H1 (cell line): ENCODE results near the gene BMERB1. TPM values are rescaled to one million over a fixed set of nuclear protein-coding genes. Genes with fewer than 3 reads are reported as not detected.

Experiments used
- CTCF ChIA-PET: fragments of 300-600 bp; sonication (Branson Sonifier 250); formaldehyde crosslinking; loops from one replicate; lab custom pipeline; 2021; ENCODE audit not compliant: partially characterized antibody; lab: Charles Lee
- POLR2A ChIA-PET: fragments of 300-600 bp; sonication (Branson Sonifier 250); formaldehyde crosslinking; loops from one replicate; lab custom pipeline; 2021; ENCODE audit warnings: inconsistent platforms; ENCODE audit not compliant: partially characterized antibody; lab: Charles Lee
- DNase-seq, 2 experiments: peaks; one replicate each; pipeline versions ENCODE4 v3.0.0 to v3.0.0-alpha.2; 2010 to 2022; ENCODE audit warnings: low spot score in 2 of 2, low read depth in 1 of 2, mixed read lengths in 1 of 2
- FAIRE-seq: peaks from 2 replicates; lab custom pipeline; 2011; peaks lifted over from hg19 to GRCh38; lab: Jason Lieb, UNC
- H2AFZ ChIP-seq: 2 replicates; pipeline ENCODE4 v1.8.1; 2012; ENCODE audit warnings: low read length, inconsistent platforms
- H2AK5ac ChIP-seq: 2 replicates; pipeline ENCODE4 v1.6.1; 2013; ENCODE audit warnings: low read depth, low read length
- H2BK120ac ChIP-seq: replicated peaks from 2 replicates; pipeline ENCODE3; 2013; ENCODE audit warnings: low read depth, low read length, inconsistent platforms
- H2BK12ac ChIP-seq: 2 replicates; pipeline ENCODE4 v1.6.1; 2013; ENCODE audit warnings: low read depth, low read length
- H2BK15ac ChIP-seq: 2 replicates; pipeline ENCODE4 v1.6.1; 2013; ENCODE audit warnings: low read length
- H2BK20ac ChIP-seq: 2 replicates; pipeline ENCODE4 v1.6.1; 2013; ENCODE audit warnings: low read length
- H2BK5ac ChIP-seq: 2 replicates; pipeline ENCODE4 v1.6.1; 2013; ENCODE audit warnings: low read depth, low read length
- H3K14ac ChIP-seq: 2 replicates; pipeline ENCODE4 v1.6.1; 2013; ENCODE audit warnings: inconsistent platforms; ENCODE audit not compliant: insufficient read length
- H3K18ac ChIP-seq: 2 replicates; pipeline ENCODE4 v1.6.1; 2013; ENCODE audit warnings: low read length; ENCODE audit errors: extremely low read depth
- H3K23ac ChIP-seq: 2 replicates; pipeline ENCODE4 v1.6.1; 2013; ENCODE audit warnings: inconsistent platforms; ENCODE audit not compliant: insufficient read length
- H3K23me2 ChIP-seq: 2 replicates; pipeline ENCODE4 v1.6.1; 2013; ENCODE audit warnings: low read depth, low read length
- H3K27ac ChIP-seq: 2 replicates; pipeline ENCODE4 v1.6.1; 2011; ENCODE audit warnings: low read depth, low read length, inconsistent platforms
- H3K27me3 ChIP-seq, 4 experiments: replicated peaks in 1 of 4; 1 replicate in 1 of 4; 2 replicates in 3 of 4; pipeline versions ENCODE4 v1.6.1 to v1.8.1; 2011 to 2013; ENCODE audit warnings: low read length in 3 of 4, mild to moderate bottlenecking in 3 of 4, inconsistent platforms in 2 of 4, mixed read lengths in 2 of 4, moderate library complexity in 1 of 4; ENCODE audit not compliant: control insufficient read depth in 3 of 4, insufficient read depth in 3 of 4; ENCODE audit errors: extremely low read depth in 1 of 4
- H3K36me3 ChIP-seq, 4 experiments: 2 replicates each; pipeline versions ENCODE4 v1.6.1 to v1.8.1; 2011 to 2013; ENCODE audit warnings: mild to moderate bottlenecking in 4 of 4, low read length in 3 of 4, moderate library complexity in 2 of 4, control low read depth in 1 of 4, inconsistent platforms in 1 of 4; ENCODE audit not compliant: insufficient read depth in 4 of 4, control insufficient read depth in 2 of 4
- H3K4ac ChIP-seq: replicated peaks from 2 replicates; pipeline ENCODE3; 2013; ENCODE audit warnings: low read length, low read depth, mixed read lengths, inconsistent platforms; ENCODE audit not compliant: insufficient read length
- H3K4me1 ChIP-seq, 4 experiments: replicated peaks in 1 of 4; 1 replicate in 1 of 4; 2 replicates in 3 of 4; pipeline versions ENCODE4 v1.6.1 to v1.8.1; 2011 to 2013; ENCODE audit warnings: low read length in 3 of 4, inconsistent platforms in 2 of 4, mixed read lengths in 1 of 4; ENCODE audit not compliant: insufficient read depth in 4 of 4, control insufficient read depth in 3 of 4
- H3K4me2 ChIP-seq, 2 experiments: 2 replicates each; pipeline versions ENCODE4 v1.6.1 to v1.8.1; 2011 to 2013; ENCODE audit warnings: low read depth in 2 of 2, low read length in 2 of 2, control low read depth in 1 of 2, inconsistent platforms in 1 of 2, mild to moderate bottlenecking in 1 of 2; ENCODE audit not compliant: insufficient read depth in 1 of 2
- H3K4me3 ChIP-seq, 4 experiments: fragments of 200-600, 300-600 bp in 1 of 4; sonication (generic), shearing (Covaris generic), sonication (Bioruptor Twin) in 1 of 4; 2 replicates each; pipeline versions ENCODE4 v1.5.1 to v1.8.1; 2011 to 2016; ENCODE audit warnings: low read length in 4 of 4, low read depth in 3 of 4, control low read depth in 2 of 4, inconsistent platforms in 2 of 4, mild to moderate bottlenecking in 2 of 4, mixed read lengths in 1 of 4, moderate library complexity in 1 of 4; ENCODE audit not compliant: insufficient read depth in 2 of 4; ENCODE audit errors: extremely low read depth in 1 of 4
- H3K56ac ChIP-seq: replicated peaks from 2 replicates; pipeline ENCODE3; 2013; ENCODE audit warnings: low read depth, mild to moderate bottlenecking, mixed read lengths, low read length, inconsistent platforms; ENCODE audit not compliant: insufficient read length
- H3K79me1 ChIP-seq: 2 replicates; pipeline ENCODE4 v1.6.1; 2013; ENCODE audit warnings: low read depth, low read length, control low read depth
- H3K79me2 ChIP-seq, 2 experiments: 2 replicates each; pipeline versions ENCODE4 v1.6.1 to v1.8.1; 2012 to 2013; ENCODE audit warnings: low read length in 2 of 2, mild to moderate bottlenecking in 2 of 2, inconsistent platforms in 1 of 2; ENCODE audit not compliant: insufficient read depth in 2 of 2, control insufficient read depth in 1 of 2
- H3K9ac ChIP-seq, 4 experiments: replicated peaks in 1 of 4; 1 replicate in 1 of 4; 2 replicates in 3 of 4; pipeline versions ENCODE4 v1.6.1 to v1.8.1; 2011 to 2013; ENCODE audit warnings: low read depth in 3 of 4, low read length in 3 of 4, control low read depth in 2 of 4, mild to moderate bottlenecking in 2 of 4, moderate library complexity in 2 of 4, inconsistent platforms in 1 of 4; ENCODE audit errors: extremely low read depth in 1 of 4
- H3K9me3 ChIP-seq, 2 experiments: 2 replicates each; pipeline versions ENCODE4 v1.6.1 to v1.8.1; 2012 to 2013; ENCODE audit warnings: mild to moderate bottlenecking in 2 of 2, moderate library complexity in 2 of 2, control low read depth in 1 of 2, inconsistent platforms in 1 of 2, low read depth in 1 of 2, low read length in 1 of 2, mixed read lengths in 1 of 2; ENCODE audit not compliant: insufficient read depth in 2 of 2
- H4K20me1 ChIP-seq, 2 experiments: replicated peaks in 1 of 2; 2 replicates each; pipeline versions ENCODE3 to v1.8.1; 2011 to 2013; ENCODE audit warnings: inconsistent platforms in 2 of 2, low read length in 2 of 2, mild to moderate bottlenecking in 1 of 2; ENCODE audit not compliant: insufficient read depth in 2 of 2, control insufficient read depth in 1 of 2
- H4K5ac ChIP-seq: 2 replicates; pipeline ENCODE4 v1.6.1; 2013; ENCODE audit warnings: low read length, low read depth, mixed read lengths, inconsistent platforms; ENCODE audit not compliant: insufficient read length
- H4K8ac ChIP-seq: 2 replicates; pipeline ENCODE4 v1.8.0; 2013; ENCODE audit warnings: mild to moderate bottlenecking, moderate library complexity, low read length, inconsistent platforms; ENCODE audit not compliant: insufficient read depth; ENCODE audit errors: extremely low read depth
- H4K91ac ChIP-seq: replicated peaks from 2 replicates; pipeline ENCODE3; 2013; ENCODE audit warnings: low read length, mixed read lengths, inconsistent platforms; ENCODE audit not compliant: insufficient read length
- POLR2A ChIP-seq, 2 experiments: IDR thresholded peaks; 1 replicate in 1 of 2; 2 replicates in 1 of 2; pipeline ENCODE4 v1.6.1; 2011; ENCODE audit warnings: low read depth in 2 of 2, low read length in 2 of 2, mild to moderate bottlenecking in 2 of 2; ENCODE audit errors: control extremely low read depth in 1 of 2
- SIX5 ChIP-seq: IDR thresholded peaks from 2 replicates; pipeline ENCODE4 v1.6.1; 2011; ENCODE audit warnings: mild to moderate bottlenecking, low read depth, low read length
- whole genome bisulfite sequencing, 2 experiments: shearing (Covaris generic) in 1 of 2; methylation state at CpG; one replicate each; pipeline versions ENCODE4 v1.1.6 to v1.1.7; 2013 to 2015; ENCODE audit warnings: low lambda C conversion rate in 2 of 2, mixed read lengths in 2 of 2, inconsistent platforms in 1 of 2, low coverage in 1 of 2, missing lambda C conversion rate in 1 of 2; ENCODE audit not compliant: insufficient replicate concordance in 2 of 2, insufficient coverage in 1 of 2, insufficient read length in 1 of 2; ENCODE audit errors: extremely low coverage in 1 of 2, missing lambda C conversion rate in 1 of 2; 5-methylcytosine and 5-hydroxymethylcytosine counted together
- polyA plus RNA-seq, 7 experiments: library from polyadenylated mRNA; depleted of rRNA in 3 of 7; stranded (reverse) in 5 of 7; unstranded in 2 of 7; fragments of >200 nt in 5 of 7; fragments of 200-250 nt in 2 of 7; gene quantifications; 1 replicate in 5 of 7; 2 replicates in 1 of 7; 4 replicates in 1 of 7; pipeline versions ENCODE4 v1.2.1 to v1.2.3, GENCODE V29; 2011 to 2013; ENCODE audit warnings: missing spikeins in 2 of 7, mixed read lengths in 2 of 7
- total RNA-seq: library from RNA; stranded (reverse); fragmentation: NEBNext Ultra II Directional; extraction: Animal tissue kit (Norgen Biotek cat#: 25700); gene quantifications from 2 replicates; pipeline ENCODE4 v1.2.1, GENCODE V29; 2021

Gene BMERB1
- total and polyA plus RNA-seq, 2 of the 8 experiments (the other 6 are each of a cell fraction or from before 2014, with no cell fraction given) = 23.5 to 27.1 TPM

- Histone ChIP-seq H2BK15ac (0 out of 2 replicates have a peak overlapping the region, but pooled peaks have one; percentile 5), H3K56ac (no peak overlapping the region), H3K27ac (0 out of 2 replicates have a peak overlapping the region, but pooled peaks have one; percentile 64), H3K18ac (peak overlapping the region; percentile 53; the same call in 1 of the 2 replicates), H3K4ac (no peak overlapping the region), H3K4me2 (no peak overlapping the region), H2AFZ (no peak overlapping the region), H2AK5ac (no peak overlapping the region), H2BK5ac (no peak overlapping the region), H2BK120ac (no peak overlapping the region), H4K5ac (no peak overlapping the region), H2BK20ac (no peak overlapping the region), H3K23me2 (no peaks in the 10 kb centered on the region), H3K9me3 (no peaks in the 10 kb centered on the region), H4K8ac (no peak overlapping the region), H3K4me1 (peaks cover 0 to 3% (median under 1%) of the 10 kb centered on the region in 4 experiments; a peak in 1 of 7 replicates), H4K20me1 (no peaks in the 10 kb centered on the region), H3K36me3 (no peaks in the 10 kb centered on the region), H2BK12ac (peak overlapping the region; percentile 22), H3K27me3 (no peaks in the 10 kb centered on the region), H3K9ac (no peak overlapping the region), H3K14ac (no peak overlapping the region), H4K91ac (no peak overlapping the region), H3K79me1 (no peaks in the 10 kb centered on the region), H3K4me3 (no peak overlapping the region), H3K79me2 (no peaks in the 10 kb centered on the region), H3K23ac (no peak overlapping the region)
- WGBS, 2 experiments = 86% methylated on average over 3 of the region's 3 CpGs; no CpG with 5 or more reads in 1 of the 2 experiments
- DNase-seq (peak in 1 of 2 experiments; percentile 75), FAIRE-seq (no peak)
- ChIA-PET CTCF (interaction anchor here (1.1 kb wide), 1 partner anchor 39 kb away, joined by 3 read pairs; no protein-coding TSS in a partner anchor), POLR2A (no interaction called here)
- TF ChIP-seq SIX5 (no peak), POLR2A (IDR thresholded peaks at IDR 0.05; ENCODE audit: control extremely low read depth in 1 of 2, low read depth in 2 of 2, low read length in 2 of 2) (no peak)
These were observed 47.8 kb downstream of the BMERB1 start for GRCh38 chr16:15482068-15482747.
